Measurements from ENCODE around the gene CCL4. TPM values are rescaled to one million over a fixed set of nuclear protein-coding genes. Genes with fewer than 3 reads are reported as not detected.
"Not testable (repeated sequence)": the region's sequence is repeated elsewhere in the genome, so short reads cannot be mapped to it uniquely, and the experiment has no call there.

The CCL4 gene
- total RNA-seq, 4 donors from 2014 or later, result 1.0 to 2.5 (median 1.5) TPM

GRCh38 chr17:36070427-36070826 is 33.2 kb upstream of the CCL4 start:
- intact Hi-C loops (cut with DNase I; ENCODE audit: low total_unique reads), result no loop called here
- H3K36me3 ChIP-seq, result no peaks in the 10 kb centered on the region
- no peak for DNase-seq
- H3K9me3 ChIP-seq, result no peaks in the 10 kb centered on the region
- no peaks in the 10 kb centered on the region for H3K27me3 ChIP-seq
- no peaks in the 10 kb centered on the region for H3K4me1 ChIP-seq
- no peak overlapping the region for H3K27ac ChIP-seq
- no peak for TF ChIP-seq POLR2A (IDR thresholded peaks at IDR 0.05)
- TF ChIP-seq CTCF (IDR thresholded peaks at IDR 0.05), result no peak
- H3K4me3 ChIP-seq, result no peak overlapping the region

- intact Hi-C loops (cut with DNase I; ENCODE audit: low total_unique reads), result no loop called here
- TF ChIP-seq CTCF (IDR thresholded peaks at IDR 0.05) (no peak), POLR2A (IDR thresholded peaks at IDR 0.05) (no peak)
- DNase-seq, result no peak
- no peak overlapping the region for H3K27ac ChIP-seq
- no peaks in the 10 kb centered on the region for H3K27me3 ChIP-seq
- H3K4me3 ChIP-seq, result no peak overlapping the region
- no peaks in the 10 kb centered on the region for H3K36me3 ChIP-seq
- no peaks in the 10 kb centered on the region for H3K4me1 ChIP-seq
- H3K9me3 ChIP-seq, result no peaks in the 10 kb centered on the region
Observed at GRCh38 chr17:36071751-36072150, 31.9 kb upstream of the CCL4 start.

- Histone ChIP-seq H3K9me3 (no peaks in the 10 kb centered on the region), H3K36me3 (no peaks in the 10 kb centered on the region), H3K27ac (no peak overlapping the region), H3K4me3 (no peak overlapping the region), H3K27me3 (no peaks in the 10 kb centered on the region), H3K4me1 (no peaks in the 10 kb centered on the region)
- intact Hi-C loops (cut with DNase I; ENCODE audit: low total_unique reads), result no loop called here
- DNase-seq, result peak in 1 of 2 donors; percentile 22
- peak in 3 of 4 experiments; percentile 17 to 35 (median 23) for TF ChIP-seq CTCF (IDR thresholded peaks at IDR 0.05)
- TF ChIP-seq POLR2A (IDR thresholded peaks at IDR 0.05), result no peak
Observed at GRCh38 chr17:36072431-36073121, 31.1 kb upstream of the CCL4 start.

GRCh38 chr17:36074365-36074764 is 29.3 kb upstream of the CCL4 start:
- Histone ChIP-seq H3K9me3 (no peaks in the 10 kb centered on the region), H3K36me3 (no peaks in the 10 kb centered on the region), H3K4me3 (no peak overlapping the region), H3K27me3 (no peaks in the 10 kb centered on the region), H3K27ac (no peak overlapping the region), H3K4me1 (no peaks in the 10 kb centered on the region)
- TF ChIP-seq POLR2A (IDR thresholded peaks at IDR 0.05), result no peak
- TF ChIP-seq CTCF (IDR thresholded peaks at IDR 0.05), result no peak
- intact Hi-C loops (cut with DNase I; ENCODE audit: low total_unique reads), result no loop called here
- no peak for DNase-seq

- DNase-seq; H3K27me3 ChIP-seq; intact Hi-C loops (cut with DNase I; ENCODE audit: low total_unique reads); H3K4me3 ChIP-seq; H3K27ac ChIP-seq; H3K36me3 ChIP-seq; H3K4me1 ChIP-seq; H3K9me3 ChIP-seq: not testable (repeated sequence)
Observed at GRCh38 chr17:36081681-36082471, 21.8 kb upstream of the CCL4 start.

GRCh38 chr17:36082482-36083120 is 21.0 kb upstream of the CCL4 start:
- DNase-seq; H3K27ac ChIP-seq; H3K9me3 ChIP-seq; H3K4me3 ChIP-seq; H3K36me3 ChIP-seq; intact Hi-C loops (cut with DNase I; ENCODE audit: low total_unique reads); H3K27me3 ChIP-seq; H3K4me1 ChIP-seq: not testable (repeated sequence)

- H3K27me3 ChIP-seq; H3K4me1 ChIP-seq; H3K4me3 ChIP-seq; H3K36me3 ChIP-seq; H3K9me3 ChIP-seq; DNase-seq; H3K27ac ChIP-seq; intact Hi-C loops (cut with DNase I; ENCODE audit: low total_unique reads): not testable (repeated sequence)
Observed at GRCh38 chr17:36083691-36084090, 19.9 kb upstream of the CCL4 start.

Measured in uterus (tissue), 4 donors.